ENCODE results near the gene ARSJ.

ARSJ gene

DNA sequence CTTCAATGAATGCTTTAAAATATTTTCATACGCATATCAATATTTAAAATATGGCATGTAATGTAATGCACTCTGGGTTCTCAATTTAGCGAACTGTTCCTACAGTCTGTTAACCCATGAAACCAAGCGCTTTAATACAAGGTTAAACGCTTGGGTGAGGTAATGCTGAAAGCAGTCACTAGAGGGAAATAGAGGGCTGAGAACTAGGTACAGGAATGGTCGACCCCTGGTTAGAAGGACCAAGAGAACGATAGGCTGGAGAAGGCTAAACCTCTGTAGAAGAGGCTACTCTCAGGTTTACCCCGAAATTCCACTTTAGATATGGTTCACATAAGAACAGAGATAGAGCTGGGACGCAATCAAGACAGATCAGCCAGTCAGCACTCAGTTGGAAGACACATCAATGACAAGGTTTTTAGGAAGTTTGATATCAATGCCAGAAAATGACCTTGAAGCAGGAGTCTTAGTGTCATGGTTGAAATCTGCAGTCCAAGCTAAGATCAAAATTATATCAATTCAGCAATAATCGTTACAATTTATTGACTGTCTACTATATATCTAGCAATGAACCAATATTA is 26.9 kb downstream of the ARSJ start:
- Histone ChIP-seq H2AFZ (ENCODE audit: low read length) (no peak overlapping the region), H3K4me1 (ENCODE audit: insufficient read depth, low read length, severe bottlenecking) (no peaks in the 10 kb centered on the region), H3K4me3 (ENCODE audit: low read depth, low read length, poor library complexity, severe bottlenecking) (no peak overlapping the region), H3F3A (ENCODE audit: insufficient read depth, low read length) (no peaks in the 10 kb centered on the region), H4K20me1 (ENCODE audit: insufficient read depth, low read length) (no peaks in the 10 kb centered on the region), H3K27ac (ENCODE audit: low read depth, low read length, poor library complexity, severe bottlenecking) (no peak overlapping the region), H3K9me2 (ENCODE audit: low read depth, low read length) (no peaks in the 10 kb centered on the region), H3K4me2 (ENCODE audit: low read length) (no peak overlapping the region), H3K36me3 (ENCODE audit: insufficient read depth, low read length) (no peaks in the 10 kb centered on the region), H3K79me2 (ENCODE audit: insufficient read depth, low read length) (no peaks in the 10 kb centered on the region), H3K9me3 (ENCODE audit: low read length) (no peaks in the 10 kb centered on the region), H3K9ac (ENCODE audit: low read length) (no peak overlapping the region), H3K27me3 (ENCODE audit: insufficient read depth, low read length) (no peaks in the 10 kb centered on the region)
- TF ChIP-seq, protein P1, sequence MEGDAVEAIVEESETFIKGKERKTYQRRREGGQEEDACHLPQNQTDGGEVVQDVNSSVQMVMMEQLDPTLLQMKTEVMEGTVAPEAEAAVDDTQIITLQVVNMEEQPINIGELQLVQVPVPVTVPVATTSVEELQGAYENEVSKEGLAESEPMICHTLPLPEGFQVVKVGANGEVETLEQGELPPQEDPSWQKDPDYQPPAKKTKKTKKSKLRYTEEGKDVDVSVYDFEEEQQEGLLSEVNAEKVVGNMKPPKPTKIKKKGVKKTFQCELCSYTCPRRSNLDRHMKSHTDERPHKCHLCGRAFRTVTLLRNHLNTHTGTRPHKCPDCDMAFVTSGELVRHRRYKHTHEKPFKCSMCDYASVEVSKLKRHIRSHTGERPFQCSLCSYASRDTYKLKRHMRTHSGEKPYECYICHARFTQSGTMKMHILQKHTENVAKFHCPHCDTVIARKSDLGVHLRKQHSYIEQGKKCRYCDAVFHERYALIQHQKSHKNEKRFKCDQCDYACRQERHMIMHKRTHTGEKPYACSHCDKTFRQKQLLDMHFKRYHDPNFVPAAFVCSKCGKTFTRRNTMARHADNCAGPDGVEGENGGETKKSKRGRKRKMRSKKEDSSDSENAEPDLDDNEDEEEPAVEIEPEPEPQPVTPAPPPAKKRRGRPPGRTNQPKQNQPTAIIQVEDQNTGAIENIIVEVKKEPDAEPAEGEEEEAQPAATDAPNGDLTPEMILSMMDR (IDR thresholded peaks at IDR 0.05; ENCODE audit: low read length): peak; percentile 76
- TF ChIP-seq EZH2 (IDR thresholded peaks at IDR 0.05; ENCODE audit: borderline replicate concordance, low read length): no peak

DNA sequence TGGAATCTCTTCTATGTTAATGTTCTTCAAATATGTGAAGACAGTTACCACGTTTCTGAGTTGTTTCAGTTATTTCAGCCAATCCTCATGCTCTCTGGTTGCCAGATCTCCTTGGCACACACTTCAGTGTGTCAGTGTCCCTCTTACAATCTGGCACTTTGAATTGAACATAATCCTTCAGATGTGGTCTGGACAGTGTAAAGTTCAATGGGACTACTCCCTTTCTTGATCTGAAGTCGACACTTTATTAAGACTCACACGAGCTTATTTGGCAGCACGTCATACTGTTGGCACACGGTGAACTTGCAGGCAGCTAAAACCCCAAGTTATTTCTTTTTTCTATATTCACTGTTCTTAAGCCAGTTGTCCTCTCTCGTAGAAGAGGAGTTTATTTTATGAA is 28.2 kb downstream of the ARSJ start:
- H3K79me2 ChIP-seq (ENCODE audit: insufficient read depth, low read length): no peaks in the 10 kb centered on the region
- no peak overlapping the region for H3K27ac ChIP-seq (ENCODE audit: low read depth, low read length, poor library complexity, severe bottlenecking)
- no peaks in the 10 kb centered on the region for H3K9me3 ChIP-seq (ENCODE audit: low read length)
- no peak overlapping the region for H3K9ac ChIP-seq (ENCODE audit: low read length)
- no peaks in the 10 kb centered on the region for H4K20me1 ChIP-seq (ENCODE audit: insufficient read depth, low read length)
- no peak overlapping the region for H2AFZ ChIP-seq (ENCODE audit: low read length)
- H3K9me2 ChIP-seq (ENCODE audit: low read depth, low read length): no peaks in the 10 kb centered on the region
- H3K36me3 ChIP-seq (ENCODE audit: insufficient read depth, low read length): no peaks in the 10 kb centered on the region
- H3K4me1 ChIP-seq (ENCODE audit: insufficient read depth, low read length, severe bottlenecking): no peaks in the 10 kb centered on the region
- no peaks in the 10 kb centered on the region for H3F3A ChIP-seq (ENCODE audit: insufficient read depth, low read length)
- H3K27me3 ChIP-seq (ENCODE audit: insufficient read depth, low read length): no peaks in the 10 kb centered on the region
- H3K4me2 ChIP-seq (ENCODE audit: low read length): no peak overlapping the region
- no peak overlapping the region for H3K4me3 ChIP-seq (ENCODE audit: low read depth, low read length, poor library complexity, severe bottlenecking)
- TF ChIP-seq EZH2 (IDR thresholded peaks at IDR 0.05; ENCODE audit: borderline replicate concordance, low read length): no peak
- TF ChIP-seq, protein P1 (IDR thresholded peaks at IDR 0.05; ENCODE audit: low read length): no peak

DNA sequence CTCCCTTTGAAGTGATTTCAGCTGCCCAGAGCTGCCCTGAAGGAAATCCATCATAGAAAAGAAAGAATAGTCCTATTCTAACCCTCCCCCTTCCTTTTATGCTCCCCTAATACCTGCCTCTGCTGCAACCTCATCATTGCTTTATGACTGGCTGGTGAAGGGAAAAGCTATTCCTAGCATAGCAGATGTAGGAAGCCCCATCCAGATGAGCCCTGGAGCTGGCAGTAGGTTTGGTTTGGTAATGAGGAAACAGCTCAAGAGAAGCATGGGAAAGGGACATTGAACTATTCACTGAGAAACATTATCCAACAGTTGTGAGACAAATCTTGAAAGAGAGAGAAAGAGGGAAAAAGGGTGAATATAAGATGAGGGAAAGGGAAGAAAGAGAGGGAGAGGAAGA is 29.2 kb downstream of the ARSJ start:
- Histone ChIP-seq H3K36me3 (ENCODE audit: insufficient read depth, low read length) (no peaks in the 10 kb centered on the region), H3K27ac (ENCODE audit: low read depth, low read length, poor library complexity, severe bottlenecking) (no peak overlapping the region), H3K27me3 (ENCODE audit: insufficient read depth, low read length) (no peaks in the 10 kb centered on the region), H3K4me1 (ENCODE audit: insufficient read depth, low read length, severe bottlenecking) (no peaks in the 10 kb centered on the region), H4K20me1 (ENCODE audit: insufficient read depth, low read length) (no peaks in the 10 kb centered on the region), H3K9me3 (ENCODE audit: low read length) (no peaks in the 10 kb centered on the region), H3K4me3 (ENCODE audit: low read depth, low read length, poor library complexity, severe bottlenecking) (no peak overlapping the region), H3F3A (ENCODE audit: insufficient read depth, low read length) (no peaks in the 10 kb centered on the region), H3K9ac (ENCODE audit: low read length) (no peak overlapping the region), H3K9me2 (ENCODE audit: low read depth, low read length) (no peaks in the 10 kb centered on the region), H2AFZ (ENCODE audit: low read length) (no peak overlapping the region), H3K4me2 (ENCODE audit: low read length) (no peak overlapping the region), H3K79me2 (ENCODE audit: insufficient read depth, low read length) (no peaks in the 10 kb centered on the region)
- no peak for TF ChIP-seq EZH2 (IDR thresholded peaks at IDR 0.05; ENCODE audit: borderline replicate concordance, low read length)
- TF ChIP-seq, protein P1 (IDR thresholded peaks at IDR 0.05; ENCODE audit: low read length): no peak
